Keratinocyte (primary cell): Measurements from ENCODE around the gene CCR8.

Source experiments
- EZH2 ChIP-seq: IDR thresholded peaks from one replicate; pipeline ENCODE4 v1.6.1; 2012; ENCODE audit warnings: inconsistent platforms, mild to moderate bottlenecking, low read length, moderate library complexity
- TF ChIP-seq, protein P1 (sequence below), 3 experiments: IDR thresholded peaks in 1 of 3; conservative IDR thresholded peaks in 1 of 3; optimal IDR thresholded peaks in 1 of 3; 2 replicates in 2 of 3; 3 replicates in 1 of 3; pipeline versions ENCODE3 to v1.5.1; 2011; ENCODE audit warnings: low read length in 3 of 3, mild to moderate bottlenecking in 3 of 3, moderate library complexity in 2 of 3, control low read depth in 1 of 3, inconsistent platforms in 1 of 3; ENCODE audit not compliant: insufficient read depth in 2 of 3; ENCODE audit errors: extremely low read depth in 1 of 3

DNA sequence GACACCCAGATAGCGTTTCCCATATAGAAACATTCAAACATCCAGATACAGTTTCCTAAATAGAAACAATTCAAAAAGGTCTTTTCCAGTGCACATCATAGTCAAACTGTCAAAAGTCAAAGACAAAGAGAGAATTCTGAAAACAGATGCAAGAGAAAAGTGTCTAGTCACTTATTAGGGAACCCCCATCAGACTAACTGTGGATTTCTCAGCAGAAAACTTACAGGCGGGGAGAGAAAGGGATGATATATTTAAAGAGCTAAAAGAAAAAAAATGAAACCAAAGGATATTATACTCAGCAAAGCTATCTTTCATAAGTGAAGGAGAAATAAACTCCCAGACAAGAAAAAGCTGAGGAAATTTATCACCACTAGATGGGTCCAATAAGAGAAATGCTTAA lies 27.3 kb upstream of the CCR8 start:
- TF ChIP-seq, protein P1, sequence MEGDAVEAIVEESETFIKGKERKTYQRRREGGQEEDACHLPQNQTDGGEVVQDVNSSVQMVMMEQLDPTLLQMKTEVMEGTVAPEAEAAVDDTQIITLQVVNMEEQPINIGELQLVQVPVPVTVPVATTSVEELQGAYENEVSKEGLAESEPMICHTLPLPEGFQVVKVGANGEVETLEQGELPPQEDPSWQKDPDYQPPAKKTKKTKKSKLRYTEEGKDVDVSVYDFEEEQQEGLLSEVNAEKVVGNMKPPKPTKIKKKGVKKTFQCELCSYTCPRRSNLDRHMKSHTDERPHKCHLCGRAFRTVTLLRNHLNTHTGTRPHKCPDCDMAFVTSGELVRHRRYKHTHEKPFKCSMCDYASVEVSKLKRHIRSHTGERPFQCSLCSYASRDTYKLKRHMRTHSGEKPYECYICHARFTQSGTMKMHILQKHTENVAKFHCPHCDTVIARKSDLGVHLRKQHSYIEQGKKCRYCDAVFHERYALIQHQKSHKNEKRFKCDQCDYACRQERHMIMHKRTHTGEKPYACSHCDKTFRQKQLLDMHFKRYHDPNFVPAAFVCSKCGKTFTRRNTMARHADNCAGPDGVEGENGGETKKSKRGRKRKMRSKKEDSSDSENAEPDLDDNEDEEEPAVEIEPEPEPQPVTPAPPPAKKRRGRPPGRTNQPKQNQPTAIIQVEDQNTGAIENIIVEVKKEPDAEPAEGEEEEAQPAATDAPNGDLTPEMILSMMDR (optimal IDR thresholded peaks at IDR 0.05 in 1 of 3, IDR thresholded peaks at IDR 0.05 in 1 of 3, conservative IDR thresholded peaks at IDR 0.05 in 1 of 3; ENCODE audit: extremely low read depth in 1 of 3, insufficient read depth in 2 of 3, low read length in 3 of 3), result no peak
- TF ChIP-seq EZH2, result no peak
